Stimulated activated CD4-positive, alpha-beta T cell treated with anti-CD3 and anti-CD28 coated beads, Interleukin-1b, Interleukin-23, amount 100 ng/mL, for 4 hours (primary cell): Measurements from ENCODE around the gene NDUFB7.

ENCODE experiments used
- DNase-seq, 2 donors: peaks; one replicate each; pipeline ENCODE4 v3.0.0-alpha.2; 2020; ENCODE audit warnings: low read depth in 2 of 2

NDUFB7 gene

DNA sequence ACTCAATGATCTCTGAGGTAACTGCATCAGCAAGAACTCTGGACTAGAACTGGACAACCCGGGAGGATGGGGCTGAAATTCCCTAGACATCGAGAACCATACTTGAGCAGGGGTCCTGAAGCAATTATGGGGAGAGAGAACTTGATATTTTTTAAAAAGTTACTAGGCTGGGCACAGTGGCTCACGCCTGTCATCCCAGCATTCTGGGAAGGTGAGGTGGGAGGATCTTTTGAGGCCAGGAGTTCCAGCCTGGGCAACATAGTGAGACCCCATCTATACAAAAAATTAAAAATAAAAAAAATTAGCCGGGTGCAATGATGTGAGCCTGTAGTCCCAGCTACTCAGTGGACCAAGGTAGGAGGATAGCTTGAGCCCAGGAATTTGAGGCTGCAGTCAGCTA, 51.3 kb downstream of the NDUFB7 start:
- no peak for DNase-seq

DNA sequence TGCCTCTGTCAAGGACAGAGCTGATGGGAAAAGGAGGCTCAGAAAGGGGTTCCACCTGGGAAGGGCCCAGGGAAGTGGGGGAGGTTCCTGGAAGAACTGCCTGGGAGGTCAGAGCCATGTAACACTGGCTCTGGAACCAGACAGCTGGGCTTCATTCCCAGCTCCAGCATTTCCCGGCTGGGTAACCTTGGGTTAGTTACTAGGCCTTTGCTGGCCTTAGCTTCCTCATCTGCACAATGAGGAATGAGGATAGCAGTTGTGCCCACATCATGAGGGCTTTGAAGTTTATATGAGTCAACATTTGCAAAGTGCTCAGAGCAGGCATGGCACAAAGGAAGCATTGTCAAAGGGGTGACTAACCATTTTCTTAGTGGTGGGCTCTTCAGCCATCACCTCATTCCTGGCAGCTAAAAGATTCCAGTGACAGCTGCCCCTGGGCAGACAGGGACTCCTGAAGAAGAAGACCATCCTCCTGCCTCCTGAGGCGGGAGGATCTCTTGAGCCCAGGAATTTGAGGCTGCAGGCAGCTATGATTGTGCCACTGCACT, 51.9 kb downstream of the NDUFB7 start:
- peak in 1 of 2 donors; percentile 30 for DNase-seq

DNA sequence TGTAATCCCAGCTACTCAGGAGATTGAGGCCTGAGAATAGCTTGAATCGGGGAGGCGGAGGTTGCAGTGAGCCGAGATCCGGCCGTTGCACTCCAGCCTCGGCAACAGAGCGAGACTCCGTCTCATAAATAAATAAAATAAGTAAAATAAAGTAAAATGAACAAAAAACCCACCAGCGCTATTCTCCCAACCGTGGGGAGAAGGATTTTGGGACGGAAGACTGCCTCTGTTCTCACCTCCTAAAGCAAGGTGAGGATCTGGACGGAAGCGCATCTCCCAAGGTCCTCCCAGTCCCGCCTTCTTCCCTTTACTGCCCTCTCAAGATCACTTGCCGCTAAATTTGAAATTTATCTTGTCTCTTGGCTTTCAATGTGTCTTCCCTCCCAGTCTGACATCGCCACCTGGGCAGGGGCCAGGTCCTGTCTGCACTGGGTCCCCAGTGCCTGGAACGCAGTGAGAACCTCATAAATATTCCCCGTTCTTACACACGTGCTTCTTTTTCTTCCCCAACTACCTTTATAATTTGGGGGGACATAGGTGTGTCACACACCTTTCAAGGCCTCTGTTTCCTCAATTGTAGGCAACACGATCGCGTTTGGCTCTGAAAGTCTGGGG, 52.5 kb downstream of the NDUFB7 start:
- DNase-seq: no peak

- DNase-seq: peak in 1 of 2 donors; percentile 64
These were observed 53.9 kb downstream of the NDUFB7 start, which contains the start of gene DNAJB1 for GRCh38 chr19:14517840-14518505. TSS of gene DNAJB1 (minus strand) at chr19:14518397. CDS start at chr19:14518349, 48 bp downstream.

DNA sequence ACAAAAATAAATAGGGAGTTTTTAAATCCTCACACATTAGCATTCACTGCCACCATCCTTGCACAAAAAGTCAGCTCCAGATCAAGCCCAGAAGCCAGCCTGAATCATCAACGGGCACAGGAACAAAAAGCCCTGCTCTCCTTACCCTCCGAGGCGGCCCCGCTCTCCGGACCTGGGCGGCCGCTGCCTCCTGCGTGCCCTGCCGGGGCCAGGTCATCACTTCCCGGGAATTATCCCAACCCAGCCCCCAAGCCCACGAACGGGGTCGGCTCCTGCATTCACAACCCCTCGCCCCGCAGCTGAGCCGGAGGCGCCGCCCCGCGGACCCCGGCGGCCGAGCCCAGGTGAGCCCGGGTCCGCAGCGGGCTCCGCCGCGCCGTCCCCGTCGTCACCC, 54.4 kb downstream of the NDUFB7 start:
- DNase-seq: no peak

GRCh38 chr19:14516746-14517438, 55.0 kb downstream of the NDUFB7 start:
- DNase-seq: no peak
